HepG2 (cell line): ENCODE results near the gene WASHC2C. TPM values are rescaled to one million over a fixed set of nuclear protein-coding genes. Genes with fewer than 3 reads are reported as not detected.
A peak's percentile ranks its signal among the peaks of the same experiment; 100 is the strongest.

Source experiments
- GFI1 ChIP-seq: sonication (generic); formaldehyde crosslinking; IDR thresholded peaks from 2 replicates; pipeline ENCODE4 v1.5.0; 2020; ENCODE audit warnings: missing genetic modification reagents, mild to moderate bottlenecking, borderline replicate concordance
- RFXAP ChIP-seq: sonication (generic); formaldehyde crosslinking; IDR thresholded peaks from 2 replicates; pipeline ENCODE4 v1.4.0; 2020; ENCODE audit warnings: missing genetic modification reagents, borderline replicate concordance
- ZNF256 ChIP-seq: sonication (generic); formaldehyde crosslinking; conservative IDR thresholded peaks from 2 replicates; pipeline ENCODE4 v1.4.0; 2020; ENCODE audit warnings: missing genetic modification reagents
- ZNF280B ChIP-seq: sonication (generic); formaldehyde crosslinking; IDR thresholded peaks from 2 replicates; pipeline ENCODE4 v1.5.0; 2020; ENCODE audit warnings: missing genetic modification reagents, mild to moderate bottlenecking, borderline replicate concordance
- ZNF34 ChIP-seq: sonication (generic); formaldehyde crosslinking; IDR thresholded peaks from 2 replicates; pipeline ENCODE4 v1.4.0; 2020; ENCODE audit warnings: mild to moderate bottlenecking, missing genetic modification reagents, borderline replicate concordance
- ZNF792 ChIP-seq: IDR thresholded peaks from 2 replicates; pipeline ENCODE4 v1.6.1; 2016
- polyA plus RNA-seq, 8 experiments: library from polyadenylated mRNA; depleted of rRNA in 3 of 8; stranded (reverse) in 7 of 8; unstranded in 1 of 8; fragments of >200 nt; fragmentation: Illumina TruSeq in 4 of 8; extraction: Trizol in 4 of 8; gene quantifications; 2 replicates each; pipeline versions ENCODE4 v1.2.1 to v1.2.3, GENCODE V29; 2011 to 2016; ENCODE audit warnings: low read depth in 4 of 8, missing spikeins in 1 of 8, mixed read lengths in 1 of 8; ENCODE audit not compliant: insufficient read depth in 1 of 8
- total RNA-seq, 5 experiments: library from RNA; depleted of rRNA; stranded (reverse); fragments of >200 nt; fragmentation: Illumina TruSeq; extraction: Trizol; gene quantifications; 2 replicates each; pipeline ENCODE4 v1.2.3, GENCODE V29; 2016; ENCODE audit warnings: low read depth in 1 of 5
- TF ChIP-seq, protein P1 (sequence below): fragments of 450-650 bp; IDR thresholded peaks from 2 replicates; pipeline ENCODE4 v1.6.1; 2016
- TF ChIP-seq, protein P2 (sequence below): sonication (generic); formaldehyde crosslinking; IDR thresholded peaks from 2 replicates; pipeline ENCODE4 v1.4.0; 2020; ENCODE audit warnings: missing genetic modification reagents
- TF ChIP-seq, protein P3 (sequence below): sonication (generic); formaldehyde crosslinking; IDR thresholded peaks from 2 replicates; pipeline ENCODE4 v1.4.0; 2020; ENCODE audit warnings: missing genetic modification reagents, borderline replicate concordance

Gene WASHC2C
- total and polyA plus RNA-seq, 2 of the 13 experiments (the other 11 are each of a cell fraction or from before 2014, with no cell fraction given): 17.8 to 20.8 TPM

GRCh38 chr10:45726703-45727420, at the start of gene WASHC2C (continued):
- TF ChIP-seq, protein P1, sequence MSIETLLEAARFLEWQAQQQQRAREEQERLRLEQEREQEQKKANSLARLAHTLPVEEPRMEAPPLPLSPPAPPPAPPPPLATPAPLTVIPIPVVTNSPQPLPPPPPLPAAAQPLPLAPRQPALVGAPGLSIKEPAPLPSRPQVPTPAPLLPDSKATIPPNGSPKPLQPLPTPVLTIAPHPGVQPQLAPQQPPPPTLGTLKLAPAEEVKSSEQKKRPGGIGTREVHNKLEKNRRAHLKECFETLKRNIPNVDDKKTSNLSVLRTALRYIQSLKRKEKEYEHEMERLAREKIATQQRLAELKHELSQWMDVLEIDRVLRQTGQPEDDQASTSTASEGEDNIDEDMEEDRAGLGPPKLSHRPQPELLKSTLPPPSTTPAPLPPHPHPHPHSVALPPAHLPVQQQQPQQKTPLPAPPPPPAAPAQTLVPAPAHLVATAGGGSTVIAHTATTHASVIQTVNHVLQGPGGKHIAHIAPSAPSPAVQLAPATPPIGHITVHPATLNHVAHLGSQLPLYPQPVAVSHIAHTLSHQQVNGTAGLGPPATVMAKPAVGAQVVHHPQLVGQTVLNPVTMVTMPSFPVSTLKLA: peak; percentile 90
- TF ChIP-seq GFI1 (CRISPR knock-in tag) (peak; percentile 31; the same call in 1 of the 2 replicates), ZNF34 (0 out of 2 replicates have a peak, but pooled peaks have one; percentile 60), RFXAP (CRISPR knock-in tag) (peak; percentile 64; the same call in 1 of the 2 replicates), ZNF256 (0 out of 2 replicates have a peak, but pooled peaks have one; percentile 32), ZNF280B (CRISPR knock-in tag) (peak; percentile 70; the same call in 1 of the 2 replicates), ZNF792 (CRISPR knock-in tag) (peak; percentile 86)
- TF ChIP-seq, protein P2, sequence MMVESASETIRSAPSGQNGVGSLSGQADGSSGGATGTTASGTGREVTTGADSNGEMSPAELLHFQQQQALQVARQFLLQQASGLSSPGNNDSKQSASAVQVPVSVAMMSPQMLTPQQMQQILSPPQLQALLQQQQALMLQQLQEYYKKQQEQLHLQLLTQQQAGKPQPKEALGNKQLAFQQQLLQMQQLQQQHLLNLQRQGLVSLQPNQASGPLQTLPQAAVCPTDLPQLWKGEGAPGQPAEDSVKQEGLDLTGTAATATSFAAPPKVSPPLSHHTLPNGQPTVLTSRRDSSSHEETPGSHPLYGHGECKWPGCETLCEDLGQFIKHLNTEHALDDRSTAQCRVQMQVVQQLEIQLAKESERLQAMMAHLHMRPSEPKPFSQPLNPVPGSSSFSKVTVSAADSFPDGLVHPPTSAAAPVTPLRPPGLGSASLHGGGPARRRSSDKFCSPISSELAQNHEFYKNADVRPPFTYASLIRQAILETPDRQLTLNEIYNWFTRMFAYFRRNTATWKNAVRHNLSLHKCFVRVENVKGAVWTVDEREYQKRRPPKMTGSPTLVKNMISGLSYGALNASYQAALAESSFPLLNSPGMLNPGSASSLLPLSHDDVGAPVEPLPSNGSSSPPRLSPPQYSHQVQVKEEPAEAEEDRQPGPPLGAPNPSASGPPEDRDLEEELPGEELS (CRISPR knock-in tag): peak; percentile 62
- TF ChIP-seq, protein P3, sequence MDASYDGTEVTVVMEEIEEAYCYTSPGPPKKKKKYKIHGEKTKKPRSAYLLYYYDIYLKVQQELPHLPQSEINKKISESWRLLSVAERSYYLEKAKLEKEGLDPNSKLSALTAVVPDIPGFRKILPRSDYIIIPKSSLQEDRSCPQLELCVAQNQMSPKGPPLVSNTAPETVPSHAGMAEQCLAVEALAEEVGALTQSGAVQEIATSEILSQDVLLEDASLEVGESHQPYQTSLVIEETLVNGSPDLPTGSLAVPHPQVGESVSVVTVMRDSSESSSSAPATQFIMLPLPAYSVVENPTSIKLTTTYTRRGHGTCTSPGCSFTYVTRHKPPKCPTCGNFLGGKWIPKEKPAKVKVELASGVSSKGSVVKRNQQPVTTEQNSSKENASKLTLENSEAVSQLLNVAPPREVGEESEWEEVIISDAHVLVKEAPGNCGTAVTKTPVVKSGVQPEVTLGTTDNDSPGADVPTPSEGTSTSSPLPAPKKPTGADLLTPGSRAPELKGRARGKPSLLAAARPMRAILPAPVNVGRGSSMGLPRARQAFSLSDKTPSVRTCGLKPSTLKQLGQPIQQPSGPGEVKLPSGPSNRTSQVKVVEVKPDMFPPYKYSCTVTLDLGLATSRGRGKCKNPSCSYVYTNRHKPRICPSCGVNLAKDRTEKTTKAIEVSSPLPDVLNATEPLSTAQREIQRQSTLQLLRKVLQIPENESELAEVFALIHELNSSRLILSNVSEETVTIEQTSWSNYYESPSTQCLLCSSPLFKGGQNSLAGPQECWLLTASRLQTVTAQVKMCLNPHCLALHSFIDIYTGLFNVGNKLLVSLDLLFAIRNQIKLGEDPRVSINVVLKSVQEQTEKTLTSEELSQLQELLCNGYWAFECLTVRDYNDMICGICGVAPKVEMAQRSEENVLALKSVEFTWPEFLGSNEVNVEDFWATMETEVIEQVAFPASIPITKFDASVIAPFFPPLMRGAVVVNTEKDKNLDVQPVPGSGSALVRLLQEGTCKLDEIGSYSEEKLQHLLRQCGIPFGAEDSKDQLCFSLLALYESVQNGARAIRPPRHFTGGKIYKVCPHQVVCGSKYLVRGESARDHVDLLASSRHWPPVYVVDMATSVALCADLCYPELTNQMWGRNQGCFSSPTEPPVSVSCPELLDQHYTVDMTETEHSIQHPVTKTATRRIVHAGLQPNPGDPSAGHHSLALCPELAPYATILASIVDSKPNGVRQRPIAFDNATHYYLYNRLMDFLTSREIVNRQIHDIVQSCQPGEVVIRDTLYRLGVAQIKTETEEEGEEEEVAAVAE (CRISPR knock-in tag): peak; percentile 79; the same call in 1 of the 2 replicates
